ENCODE results near the gene FRMPD4.

The FRMPD4 gene

DNA sequence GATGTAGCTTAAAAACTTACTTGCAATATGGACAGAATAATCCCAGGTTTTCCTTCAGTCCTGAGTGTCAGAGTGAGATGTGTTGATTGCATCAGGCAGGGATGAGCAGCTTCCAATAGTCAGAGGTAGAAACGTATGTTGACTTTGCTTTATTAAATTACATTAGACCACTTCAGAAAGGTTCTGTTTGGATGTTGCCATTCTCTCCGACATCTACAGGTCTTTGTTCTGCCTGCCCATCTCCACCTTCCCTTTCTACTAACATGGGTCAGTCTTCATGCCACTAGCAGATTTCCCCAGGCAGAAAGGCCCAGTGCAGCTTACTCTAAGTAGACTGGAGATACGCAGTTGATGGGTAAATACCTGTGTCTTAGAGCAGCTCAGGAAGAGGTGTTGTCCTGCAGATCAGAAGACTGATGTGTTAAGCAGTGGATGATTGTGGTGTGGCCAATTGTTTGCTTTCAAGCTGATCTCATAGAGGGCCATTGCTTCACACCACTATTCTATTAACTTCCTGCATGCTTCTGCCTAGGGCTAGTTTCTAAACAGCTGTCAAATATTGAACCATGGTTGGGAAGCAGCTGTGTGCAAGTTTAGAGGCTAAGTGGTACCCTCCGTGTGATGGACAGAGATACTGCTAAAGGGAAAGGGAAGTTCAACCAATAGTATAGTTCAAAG, 1.8 kb downstream of the FRMPD4 start:
- no peak overlapping the region for H3K27ac ChIP-seq
- no peak for TF ChIP-seq ZFX (IDR thresholded peaks at IDR 0.05)
- TF ChIP-seq, protein P1, sequence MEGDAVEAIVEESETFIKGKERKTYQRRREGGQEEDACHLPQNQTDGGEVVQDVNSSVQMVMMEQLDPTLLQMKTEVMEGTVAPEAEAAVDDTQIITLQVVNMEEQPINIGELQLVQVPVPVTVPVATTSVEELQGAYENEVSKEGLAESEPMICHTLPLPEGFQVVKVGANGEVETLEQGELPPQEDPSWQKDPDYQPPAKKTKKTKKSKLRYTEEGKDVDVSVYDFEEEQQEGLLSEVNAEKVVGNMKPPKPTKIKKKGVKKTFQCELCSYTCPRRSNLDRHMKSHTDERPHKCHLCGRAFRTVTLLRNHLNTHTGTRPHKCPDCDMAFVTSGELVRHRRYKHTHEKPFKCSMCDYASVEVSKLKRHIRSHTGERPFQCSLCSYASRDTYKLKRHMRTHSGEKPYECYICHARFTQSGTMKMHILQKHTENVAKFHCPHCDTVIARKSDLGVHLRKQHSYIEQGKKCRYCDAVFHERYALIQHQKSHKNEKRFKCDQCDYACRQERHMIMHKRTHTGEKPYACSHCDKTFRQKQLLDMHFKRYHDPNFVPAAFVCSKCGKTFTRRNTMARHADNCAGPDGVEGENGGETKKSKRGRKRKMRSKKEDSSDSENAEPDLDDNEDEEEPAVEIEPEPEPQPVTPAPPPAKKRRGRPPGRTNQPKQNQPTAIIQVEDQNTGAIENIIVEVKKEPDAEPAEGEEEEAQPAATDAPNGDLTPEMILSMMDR (conservative IDR thresholded peaks at IDR 0.05) = no peak

DNA sequence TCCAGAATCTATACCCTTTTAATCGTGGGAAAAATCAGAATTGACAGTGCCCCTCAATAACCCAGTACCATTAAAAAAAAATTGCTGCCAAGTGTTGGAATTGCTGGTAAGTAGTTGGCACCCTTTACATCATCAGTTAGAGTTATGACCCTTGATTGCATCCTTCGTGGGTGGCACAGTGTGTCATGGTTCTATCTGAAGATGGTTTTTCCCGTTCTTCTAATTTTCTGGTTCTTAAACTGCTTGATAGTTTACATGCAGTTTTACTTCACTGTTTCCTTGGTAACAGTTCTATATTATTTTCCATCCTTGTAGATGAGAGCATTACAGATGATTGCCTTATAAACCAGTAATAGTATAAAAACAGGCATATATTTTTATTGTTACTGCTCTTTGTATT, 3.2 kb downstream of the FRMPD4 start:
- TF ChIP-seq, protein P1 (conservative IDR thresholded peaks at IDR 0.05) = no peak
- no peak for TF ChIP-seq ZFX (IDR thresholded peaks at IDR 0.05)
- no peak overlapping the region for H3K27ac ChIP-seq

- H3K27ac ChIP-seq = no peak overlapping the region
- TF ChIP-seq ZFX (IDR thresholded peaks at IDR 0.05) = no peak
- TF ChIP-seq, protein P1 (conservative IDR thresholded peaks at IDR 0.05) = no peak
Observed at GRCh38 chrX:12142661-12143060, 4.4 kb downstream of the FRMPD4 start.

- TF ChIP-seq, protein P1 (conservative IDR thresholded peaks at IDR 0.05) = no peak
- no peak for TF ChIP-seq ZFX (IDR thresholded peaks at IDR 0.05)
- no peak overlapping the region for H3K27ac ChIP-seq
Observed at GRCh38 chrX:12145402-12145801, 7.1 kb downstream of the FRMPD4 start.

- H3K27ac ChIP-seq = no peak overlapping the region
- TF ChIP-seq, protein P1 (conservative IDR thresholded peaks at IDR 0.05) = no peak
- no peak for TF ChIP-seq ZFX (IDR thresholded peaks at IDR 0.05)
Observed at GRCh38 chrX:12149670-12150407, 11.6 kb downstream of the FRMPD4 start.

DNA sequence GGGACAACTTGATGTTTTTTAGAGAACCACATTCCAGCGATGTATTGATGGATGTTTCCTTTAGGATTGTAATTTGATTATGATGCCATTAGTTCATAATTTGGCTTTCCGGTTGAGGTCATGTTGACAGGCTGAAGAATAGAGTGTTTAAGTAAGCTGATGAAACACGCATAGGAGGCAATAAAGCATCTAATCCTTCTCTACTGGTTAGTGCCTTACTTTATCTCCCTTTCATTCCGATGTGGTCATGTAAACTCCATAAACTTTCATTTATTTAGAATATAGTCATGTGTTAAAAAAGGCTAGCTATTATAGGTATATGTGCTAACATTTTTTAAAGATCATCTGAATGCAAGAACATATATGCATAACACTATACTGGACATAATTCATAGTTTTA, 15.0 kb downstream of the FRMPD4 start:
- no peak overlapping the region for H3K27ac ChIP-seq
- no peak for TF ChIP-seq ZFX (IDR thresholded peaks at IDR 0.05)
- TF ChIP-seq, protein P1 (conservative IDR thresholded peaks at IDR 0.05) = no peak

DNA sequence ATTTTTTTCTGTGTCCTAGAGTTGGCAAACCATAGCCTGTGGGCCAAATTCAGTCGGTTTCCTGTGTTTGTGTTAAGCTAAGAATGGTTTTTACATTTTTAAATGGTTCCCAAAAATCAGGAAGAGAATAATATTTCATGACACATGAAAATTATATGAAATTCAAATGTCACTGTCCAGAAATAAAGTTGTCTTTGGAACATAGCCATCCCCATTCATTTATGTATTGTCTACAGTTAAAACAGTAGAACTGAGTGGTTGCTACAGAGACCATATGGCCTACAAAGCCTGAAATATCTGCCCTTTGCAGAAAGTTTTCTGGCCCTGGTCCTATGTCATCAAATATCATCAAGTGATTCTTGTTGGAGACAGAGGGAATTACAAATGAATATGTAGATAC, 15.5 kb downstream of the FRMPD4 start:
- TF ChIP-seq, protein P1 (conservative IDR thresholded peaks at IDR 0.05) = no peak
- no peak for TF ChIP-seq ZFX (IDR thresholded peaks at IDR 0.05)

More for the DNA sequence above, 15.5 kb downstream of the FRMPD4 start:
- H3K27ac ChIP-seq = no peak overlapping the region
